HG02759 (cell line): Measurements from ENCODE around the gene RGS19.

ENCODE experiments used
- ATAC-seq: cut with Tn5 transposase; IDR thresholded peaks from one replicate; pipeline ENCODE4 v1.9.1; 2021; ENCODE audit warnings: mild to moderate bottlenecking, moderate library complexity; ENCODE audit not compliant: unreplicated experiment

The RGS19 gene

GRCh38 chr20:64037498-64038213 is 41.7 kb downstream of the RGS19 start:
- ATAC-seq, result no peak

GRCh38 chr20:64037199-64037497 is 42.2 kb downstream of the RGS19 start:
- ATAC-seq, result no peak

DNA sequence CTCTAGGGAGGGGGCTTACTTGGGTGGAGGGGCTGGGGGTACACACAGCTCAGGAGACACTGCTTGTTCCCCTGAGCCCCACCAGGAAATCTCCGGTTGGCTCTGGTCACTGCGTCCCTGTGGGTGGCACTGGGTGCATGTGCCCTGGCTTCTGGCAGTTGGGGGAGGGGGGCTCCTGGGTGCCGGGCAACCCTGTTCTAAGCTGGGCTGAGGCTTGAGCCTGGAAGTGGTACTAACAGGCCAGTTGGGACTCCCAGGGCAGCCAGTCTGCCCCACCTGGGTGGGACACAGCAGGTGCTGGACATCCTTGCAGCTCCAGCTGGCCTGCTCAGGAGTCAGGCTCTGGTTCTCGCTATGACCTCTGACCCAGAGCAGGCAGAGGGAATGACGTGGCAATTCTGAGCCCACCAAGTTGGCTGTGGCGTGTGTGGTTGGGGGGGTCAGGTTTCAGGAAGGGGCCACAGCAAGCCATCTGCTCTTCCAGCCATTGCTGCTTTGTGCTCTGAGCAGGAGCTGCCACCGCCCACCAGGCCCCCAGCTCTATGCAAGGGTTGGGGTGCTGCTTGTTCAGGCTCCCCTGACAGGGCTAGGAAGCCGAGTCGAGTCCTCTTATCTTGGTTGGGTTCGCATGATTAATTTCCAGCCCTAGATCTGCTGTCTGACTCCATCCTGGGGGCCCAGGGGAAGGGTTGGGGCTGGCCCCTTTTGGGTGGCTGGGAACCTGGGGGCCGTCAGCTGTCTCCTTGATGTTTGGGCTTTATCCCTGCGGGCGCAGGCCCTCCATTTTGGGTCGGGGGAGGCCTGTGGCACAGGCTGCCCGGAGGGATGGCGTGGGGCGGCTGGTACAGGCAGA is 42.7 kb downstream of the RGS19 start:
- ATAC-seq, result no peak

GRCh38 chr20:64035933-64036345 is 43.4 kb downstream of the RGS19 start, which contains the start of gene C20orf204:
Gene C20orf204, plus strand, starts transcription at chr20:64036182. Its CDS starts 142 bp downstream, at chr20:64036324.
- no peak for ATAC-seq

DNA sequence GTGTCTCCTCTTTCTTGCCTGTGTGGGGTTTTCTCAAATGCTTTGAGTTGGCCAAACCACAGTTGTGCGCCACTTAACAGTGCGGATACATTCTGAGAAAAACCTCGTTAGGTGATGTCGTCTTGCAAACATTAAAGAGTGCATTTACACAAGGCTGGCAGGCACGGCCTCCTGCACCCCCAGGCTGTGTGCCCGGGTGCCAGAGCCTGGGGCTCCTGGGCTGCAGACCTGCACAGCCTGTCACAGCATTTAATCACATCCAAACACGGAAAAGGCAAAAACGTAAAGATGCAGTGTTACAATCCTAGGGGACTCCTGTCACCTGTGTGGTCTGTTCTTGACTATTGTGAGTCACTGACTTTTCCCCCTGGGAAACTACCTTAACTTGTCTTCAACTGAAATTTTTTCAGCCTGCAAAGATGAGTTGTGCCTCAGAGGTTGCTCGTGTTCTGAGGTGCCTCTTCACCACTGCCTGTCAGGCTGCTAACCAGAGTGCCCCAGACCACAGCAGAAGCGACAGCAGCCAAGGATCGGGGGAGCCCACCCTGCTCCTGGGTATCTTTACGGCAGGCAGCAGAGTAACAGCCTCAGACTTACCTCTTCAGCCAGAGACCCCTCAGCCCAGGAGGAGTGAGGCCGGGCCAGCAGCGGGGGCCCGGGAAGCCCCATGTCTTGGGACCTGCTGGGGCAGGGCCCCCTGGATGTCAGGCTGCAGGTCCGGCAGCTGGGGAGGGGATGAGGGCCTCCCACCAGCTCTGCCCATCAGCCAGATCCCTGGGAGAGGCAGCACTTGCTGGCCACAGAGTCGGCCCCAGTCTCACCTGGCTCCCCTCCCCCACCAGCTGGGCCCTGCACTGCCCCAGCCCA is 44.0 kb downstream of the RGS19 start:
- ATAC-seq, result no peak

- no peak for ATAC-seq
These were observed 45.3 kb downstream of the RGS19 start for GRCh38 chr20:64033981-64034493.

DNA sequence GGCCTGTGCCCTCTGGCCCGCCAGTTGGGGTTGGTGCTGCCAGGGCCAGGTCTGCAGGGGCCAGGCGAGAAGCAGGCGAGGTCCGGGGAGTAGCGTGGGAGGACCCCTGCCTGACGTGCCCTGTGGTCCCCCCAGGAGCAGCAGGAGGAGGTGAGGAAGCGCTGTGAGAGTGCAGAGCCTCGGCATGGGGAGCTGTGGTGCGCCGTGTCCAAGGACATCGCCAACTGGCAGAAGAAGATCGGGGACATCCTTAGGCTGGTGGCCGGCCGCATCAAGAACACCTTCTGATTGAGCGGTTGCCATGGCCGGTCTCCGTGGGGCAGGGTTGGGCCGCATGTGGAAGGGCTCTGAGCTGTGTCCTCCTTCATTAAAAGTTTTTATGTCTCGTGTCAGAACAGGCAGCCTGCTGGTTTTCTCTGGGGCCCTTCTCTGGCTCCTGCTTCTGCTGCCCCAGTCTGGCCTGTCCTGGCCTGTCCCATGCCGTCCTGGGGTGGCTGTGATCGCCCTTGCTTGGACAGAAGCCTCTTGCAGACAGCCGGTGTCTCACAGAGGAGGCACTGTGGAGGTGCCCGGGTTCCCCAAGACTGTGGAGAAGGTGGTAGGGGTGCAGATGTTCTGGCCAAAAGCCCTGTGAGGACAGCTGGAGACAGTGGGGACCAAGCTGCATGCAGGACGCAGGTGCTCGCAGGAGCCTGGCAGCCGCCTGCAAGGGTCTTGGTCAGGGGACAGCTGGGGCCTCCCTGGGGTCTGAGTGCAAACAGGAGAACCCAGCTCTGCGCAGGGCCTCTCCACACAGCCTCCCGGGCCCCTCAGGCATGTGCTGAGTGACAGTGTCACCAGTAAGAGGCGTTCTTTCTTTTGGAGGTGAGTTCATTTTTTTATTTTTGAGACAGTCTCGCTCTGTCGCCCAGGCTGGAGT is 46.4 kb downstream of the RGS19 start:
- no peak for ATAC-seq

DNA sequence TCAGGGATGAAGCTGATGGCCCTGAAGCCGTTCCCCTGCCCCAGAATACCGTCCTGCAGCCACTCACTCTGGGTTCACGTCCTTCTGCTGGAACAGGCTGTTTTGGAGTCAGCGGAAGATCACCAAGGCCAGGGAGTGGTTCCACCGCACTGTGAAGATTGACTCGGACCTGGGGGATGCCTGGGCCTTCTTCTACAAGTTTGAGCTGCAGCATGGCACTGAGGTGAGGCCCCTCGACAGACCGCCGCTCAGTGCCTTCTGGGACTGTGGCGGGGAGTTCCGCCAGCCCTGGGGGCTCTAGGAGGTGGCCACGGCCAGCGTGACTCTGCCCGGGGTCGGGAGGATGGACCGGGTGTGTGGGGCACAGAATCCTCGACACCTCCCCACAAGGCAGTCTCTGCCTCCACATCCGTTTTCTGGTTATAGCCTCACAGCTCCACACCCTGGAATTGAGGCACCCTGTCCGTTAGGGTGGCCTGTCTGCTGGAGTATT is 47.5 kb downstream of the RGS19 start:
- no peak for ATAC-seq

DNA sequence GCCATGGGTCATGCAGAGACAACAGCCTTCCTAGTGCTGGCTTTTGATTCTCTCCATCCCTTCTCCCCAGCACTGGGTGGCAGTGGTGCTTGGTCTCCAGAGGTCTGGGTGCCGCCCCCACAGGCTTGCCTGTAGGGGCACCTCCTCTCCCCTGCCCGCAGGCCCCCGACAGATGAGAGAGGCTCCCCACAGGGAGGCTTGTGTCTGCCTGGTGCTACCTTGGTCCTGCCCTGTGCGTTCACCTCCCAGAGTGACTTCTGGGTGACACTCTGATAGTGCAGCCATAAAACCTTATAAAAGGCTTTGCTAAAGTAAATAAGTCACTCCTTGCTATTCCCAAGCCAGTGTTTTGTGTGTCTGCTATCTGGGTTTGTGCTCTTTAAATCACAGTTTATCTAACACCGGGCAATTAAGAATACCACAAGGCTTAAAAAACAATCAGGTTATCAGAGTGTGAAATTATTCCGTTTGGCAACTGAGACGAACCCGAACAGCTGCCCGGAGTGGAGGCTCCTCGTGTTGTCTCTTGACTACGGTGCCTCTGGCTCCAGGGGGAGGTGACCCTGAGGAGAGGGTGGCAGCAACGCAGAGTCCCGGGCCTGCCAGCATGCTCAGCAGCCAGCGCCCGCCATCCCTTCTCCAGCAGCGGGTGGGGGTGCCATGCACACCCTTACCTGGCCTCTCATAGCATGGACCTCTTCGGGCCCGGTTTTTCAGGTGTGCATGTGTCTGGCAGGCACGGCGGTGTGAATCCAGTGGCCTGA is 48.8 kb downstream of the RGS19 start:
- no peak for ATAC-seq

DNA sequence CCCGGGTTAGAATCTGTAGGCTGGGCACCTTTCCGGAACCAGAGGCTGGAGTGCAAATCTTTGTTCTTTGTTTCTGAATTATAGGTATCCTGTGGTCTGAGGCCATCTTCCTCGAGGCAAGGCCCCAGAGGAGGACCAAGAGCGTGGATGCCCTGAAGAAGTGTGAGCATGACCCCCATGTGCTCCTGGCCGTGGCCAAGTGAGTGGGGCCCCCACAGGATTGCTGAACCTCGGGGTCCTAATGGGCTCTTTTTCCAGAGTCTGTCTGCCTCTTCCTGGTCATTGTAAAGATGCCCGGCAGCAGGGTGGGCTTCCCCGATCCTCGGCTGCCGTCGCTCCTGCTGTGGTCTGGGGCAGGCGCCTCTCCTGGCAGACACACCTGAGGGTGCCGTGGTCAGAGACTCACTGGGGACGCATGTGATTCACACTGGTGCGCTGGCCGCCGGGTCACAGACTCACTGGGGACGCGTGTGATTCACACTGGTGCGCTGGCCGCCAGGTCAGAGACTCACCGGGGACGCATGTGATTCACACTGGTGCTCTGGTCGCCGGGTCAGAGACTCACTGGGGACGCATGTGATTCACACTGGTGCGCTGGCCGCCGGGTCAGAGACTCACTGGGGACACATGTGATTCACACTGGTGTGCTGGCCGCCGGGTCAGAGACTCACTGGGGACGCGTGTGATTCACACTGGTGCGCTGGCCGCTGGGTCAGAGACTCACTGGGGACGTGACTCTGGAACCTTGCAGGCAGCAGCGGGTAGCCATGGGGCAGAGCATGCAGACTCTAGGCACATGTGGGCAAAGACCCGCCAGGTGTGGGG is 49.8 kb downstream of the RGS19 start:
- ATAC-seq, result no peak

DNA sequence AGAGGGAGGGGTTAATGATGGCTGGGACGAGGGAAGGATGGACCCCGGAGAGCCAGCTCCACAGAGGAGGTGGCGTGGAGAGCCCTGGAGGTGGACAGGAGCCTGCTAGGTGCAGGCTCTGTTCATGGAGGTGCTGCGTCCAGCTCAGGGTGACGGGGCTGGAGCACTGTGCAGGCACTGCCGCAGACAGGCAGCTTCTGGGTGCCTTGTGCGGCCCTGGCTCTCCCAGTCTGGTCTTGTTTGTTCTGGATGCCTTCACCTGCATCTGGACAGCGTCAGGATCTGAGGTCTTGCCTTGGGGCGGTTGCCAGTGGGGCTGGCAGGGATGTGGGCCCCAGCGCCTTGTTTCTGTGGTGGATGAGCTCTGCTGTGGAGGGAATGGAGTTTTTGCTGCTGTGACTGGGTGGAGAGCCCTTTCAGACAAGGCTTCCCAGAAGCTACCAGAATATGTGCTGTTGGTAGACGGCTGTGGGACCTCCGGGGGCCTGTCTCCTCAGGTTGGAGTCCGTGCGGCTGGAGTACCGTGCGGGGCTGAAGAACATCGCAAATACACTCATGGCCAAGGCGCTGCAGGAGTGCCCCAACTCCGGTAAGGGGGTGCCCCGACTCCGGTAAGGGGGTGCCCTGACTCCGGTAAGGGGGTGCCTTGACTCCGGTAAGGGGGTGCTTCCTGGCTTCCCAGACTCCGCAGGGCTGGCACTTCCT is 51.2 kb downstream of the RGS19 start:
- no peak for ATAC-seq

DNA sequence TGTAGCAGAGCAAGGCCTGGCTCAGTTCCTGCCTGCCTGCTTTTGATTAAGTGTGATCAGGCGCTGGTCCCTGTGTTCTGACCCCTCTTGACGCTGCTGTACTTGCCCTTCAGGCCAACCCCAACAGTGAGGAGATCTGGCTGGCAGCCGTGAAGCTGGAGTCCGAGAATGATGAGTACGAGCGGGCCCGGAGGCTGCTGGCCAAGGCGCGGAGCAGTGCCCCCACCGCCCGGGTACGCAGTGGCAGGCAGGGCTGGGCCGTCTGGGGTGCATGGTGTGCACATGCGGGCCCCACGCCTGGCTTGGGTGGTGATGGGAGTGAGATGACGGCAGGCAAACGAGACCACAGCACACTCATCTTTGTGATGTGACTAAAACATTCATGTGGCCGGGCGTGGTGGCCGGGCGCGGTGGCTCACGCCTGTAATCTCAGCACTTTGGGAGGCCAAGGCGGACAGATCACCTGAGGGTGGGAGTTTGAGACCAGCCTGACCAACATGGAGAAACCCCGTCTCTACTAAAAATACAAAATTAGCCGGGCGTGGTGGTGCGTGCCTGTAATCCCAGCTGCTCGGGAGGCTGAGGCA is 53.4 kb downstream of the RGS19 start:
- ATAC-seq, result no peak

DNA sequence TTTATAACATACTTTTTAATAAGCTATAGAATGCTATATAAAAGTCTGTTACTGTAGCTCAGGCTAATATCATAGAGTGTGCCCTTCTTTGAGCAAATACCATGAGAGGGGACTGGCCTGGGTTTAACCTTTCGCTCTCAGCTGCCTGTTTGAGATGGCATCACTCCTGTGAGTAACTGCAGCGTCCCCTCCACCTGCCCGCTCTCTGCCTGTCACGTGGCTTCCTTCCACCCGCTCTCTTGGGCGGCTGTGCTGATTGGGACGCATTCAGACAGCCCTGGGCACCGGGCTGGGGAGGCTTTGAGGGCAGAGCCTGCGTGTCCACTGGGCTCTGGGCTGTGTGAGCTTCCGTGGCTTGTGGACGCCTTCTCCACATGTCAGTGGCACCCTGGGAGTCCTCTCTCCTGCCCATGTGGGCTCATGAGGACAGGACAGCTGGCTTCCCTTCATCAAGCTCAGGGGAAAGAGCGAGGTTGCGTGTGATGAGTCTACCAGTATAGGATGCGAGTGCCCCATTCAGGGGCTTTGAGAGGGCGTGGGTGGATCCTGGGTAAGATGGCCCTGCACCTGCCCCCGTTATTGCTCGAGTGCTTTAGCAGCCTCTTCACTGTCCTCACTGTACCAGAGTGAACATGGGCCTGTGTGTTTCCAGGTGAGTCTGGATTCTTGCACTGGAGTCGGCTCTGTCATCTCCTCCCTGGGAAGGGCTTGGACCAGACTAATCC is 54.1 kb downstream of the RGS19 start:
- no peak for ATAC-seq

DNA sequence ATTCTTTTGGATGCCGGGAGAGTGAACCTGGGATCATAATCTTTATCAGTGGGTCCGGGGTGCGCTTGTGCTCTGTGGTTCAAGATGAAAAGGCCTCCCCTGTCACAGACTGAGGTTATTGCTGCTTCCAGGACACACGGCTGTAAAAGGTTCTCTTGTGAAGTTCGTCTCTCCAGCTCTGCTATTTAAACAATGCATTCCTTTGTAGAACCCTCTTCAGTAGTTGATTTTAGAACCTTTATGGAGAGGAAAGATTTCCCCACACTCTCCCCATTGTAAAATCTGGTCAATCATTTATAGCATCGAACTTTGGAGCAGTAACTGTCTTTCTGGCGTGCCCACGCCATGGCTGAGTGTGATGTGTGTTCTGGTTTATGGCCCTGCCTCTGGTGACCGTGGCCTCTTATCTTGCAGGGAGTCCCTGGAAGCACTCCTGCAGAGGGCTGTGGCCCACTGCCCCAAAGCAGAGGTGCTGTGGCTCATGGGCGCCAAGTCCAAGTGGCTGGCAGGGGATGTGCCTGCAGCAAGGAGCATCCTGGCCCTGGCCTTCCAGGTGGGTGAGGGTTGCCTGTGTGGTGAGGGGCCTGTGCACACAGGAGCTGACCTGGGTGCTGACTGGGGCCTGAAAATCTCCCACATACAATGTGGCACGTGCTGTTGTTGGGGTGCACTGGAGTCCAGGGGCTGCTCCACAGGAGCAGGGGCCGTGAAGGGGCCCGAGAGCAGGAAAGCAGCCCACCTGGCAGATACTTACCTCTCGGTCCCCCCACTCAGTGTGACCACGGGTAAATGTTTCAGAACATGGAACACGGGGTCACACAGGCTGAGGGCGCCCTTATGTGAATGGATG is 55.0 kb downstream of the RGS19 start:
- ATAC-seq, result no peak

- ATAC-seq, result no peak
These were observed 55.8 kb downstream of the RGS19 start for GRCh38 chr20:64023361-64024140.
